ENCODE data around the gene DENND6B.

GRCh38 chr22:50293441-50294318 is 33.1 kb downstream of the DENND6B start:
- TF ChIP-seq, protein P1, sequence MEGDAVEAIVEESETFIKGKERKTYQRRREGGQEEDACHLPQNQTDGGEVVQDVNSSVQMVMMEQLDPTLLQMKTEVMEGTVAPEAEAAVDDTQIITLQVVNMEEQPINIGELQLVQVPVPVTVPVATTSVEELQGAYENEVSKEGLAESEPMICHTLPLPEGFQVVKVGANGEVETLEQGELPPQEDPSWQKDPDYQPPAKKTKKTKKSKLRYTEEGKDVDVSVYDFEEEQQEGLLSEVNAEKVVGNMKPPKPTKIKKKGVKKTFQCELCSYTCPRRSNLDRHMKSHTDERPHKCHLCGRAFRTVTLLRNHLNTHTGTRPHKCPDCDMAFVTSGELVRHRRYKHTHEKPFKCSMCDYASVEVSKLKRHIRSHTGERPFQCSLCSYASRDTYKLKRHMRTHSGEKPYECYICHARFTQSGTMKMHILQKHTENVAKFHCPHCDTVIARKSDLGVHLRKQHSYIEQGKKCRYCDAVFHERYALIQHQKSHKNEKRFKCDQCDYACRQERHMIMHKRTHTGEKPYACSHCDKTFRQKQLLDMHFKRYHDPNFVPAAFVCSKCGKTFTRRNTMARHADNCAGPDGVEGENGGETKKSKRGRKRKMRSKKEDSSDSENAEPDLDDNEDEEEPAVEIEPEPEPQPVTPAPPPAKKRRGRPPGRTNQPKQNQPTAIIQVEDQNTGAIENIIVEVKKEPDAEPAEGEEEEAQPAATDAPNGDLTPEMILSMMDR (IDR thresholded peaks at IDR 0.05; ENCODE audit: low read length) = no peak
- TF ChIP-seq EZH2phosphoT487 (IDR thresholded peaks at IDR 0.05; ENCODE audit: low read length) = no peak

Measured in MM.1S (cell line).